Ishikawa (cell line): ENCODE results near the gene OR52M1.

Experiments
- CEBPB ChIP-seq: IDR thresholded peaks from 2 replicates; pipeline ENCODE4 v1.6.1; 2012
- CREB1 ChIP-seq: IDR thresholded peaks from 2 replicates; pipeline ENCODE4 v1.6.1; 2012; ENCODE audit warnings: low read depth
- EGR1 ChIP-seq: IDR thresholded peaks from 2 replicates; pipeline ENCODE4 v1.6.1; 2012
- EP300 ChIP-seq: IDR thresholded peaks from 2 replicates; pipeline ENCODE4 v1.6.1; 2012; ENCODE audit warnings: borderline replicate concordance
- FOXM1 ChIP-seq: IDR thresholded peaks from 2 replicates; pipeline ENCODE4 v1.6.1; 2012; ENCODE audit warnings: low read depth, borderline replicate concordance
- MAX ChIP-seq: IDR thresholded peaks from 2 replicates; pipeline ENCODE4 v1.6.1; 2012
- NFIC ChIP-seq: IDR thresholded peaks from 2 replicates; pipeline ENCODE4 v1.6.1; 2012
- RAD21 ChIP-seq: IDR thresholded peaks from 2 replicates; pipeline ENCODE4 v1.6.1; 2012; ENCODE audit warnings: low read depth
- TAF1 ChIP-seq: IDR thresholded peaks from 2 replicates; pipeline ENCODE4 v1.6.1; 2012; ENCODE audit warnings: low read depth, mild to moderate bottlenecking
- TCF12 ChIP-seq: IDR thresholded peaks from 2 replicates; pipeline ENCODE4 v1.6.1; 2012; ENCODE audit warnings: low read depth
- TEAD4 ChIP-seq: IDR thresholded peaks from 2 replicates; pipeline ENCODE4 v1.6.1; 2012
- USF1 ChIP-seq: IDR thresholded peaks from 2 replicates; pipeline ENCODE4 v1.6.1; 2012
- YY1 ChIP-seq: IDR thresholded peaks from 2 replicates; pipeline ENCODE4 v1.6.1; 2012; ENCODE audit warnings: low read depth
- ZBTB7A ChIP-seq: IDR thresholded peaks from 2 replicates; pipeline ENCODE4 v1.6.1; 2012; ENCODE audit warnings: low read depth
- TF ChIP-seq, protein P1 (sequence below): IDR thresholded peaks from 2 replicates; pipeline ENCODE4 v1.6.1; 2012; ENCODE audit warnings: low read depth, mild to moderate bottlenecking

OR52M1 gene, protein sequence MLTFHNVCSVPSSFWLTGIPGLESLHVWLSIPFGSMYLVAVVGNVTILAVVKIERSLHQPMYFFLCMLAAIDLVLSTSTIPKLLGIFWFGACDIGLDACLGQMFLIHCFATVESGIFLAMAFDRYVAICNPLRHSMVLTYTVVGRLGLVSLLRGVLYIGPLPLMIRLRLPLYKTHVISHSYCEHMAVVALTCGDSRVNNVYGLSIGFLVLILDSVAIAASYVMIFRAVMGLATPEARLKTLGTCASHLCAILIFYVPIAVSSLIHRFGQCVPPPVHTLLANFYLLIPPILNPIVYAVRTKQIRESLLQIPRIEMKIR

DNA sequence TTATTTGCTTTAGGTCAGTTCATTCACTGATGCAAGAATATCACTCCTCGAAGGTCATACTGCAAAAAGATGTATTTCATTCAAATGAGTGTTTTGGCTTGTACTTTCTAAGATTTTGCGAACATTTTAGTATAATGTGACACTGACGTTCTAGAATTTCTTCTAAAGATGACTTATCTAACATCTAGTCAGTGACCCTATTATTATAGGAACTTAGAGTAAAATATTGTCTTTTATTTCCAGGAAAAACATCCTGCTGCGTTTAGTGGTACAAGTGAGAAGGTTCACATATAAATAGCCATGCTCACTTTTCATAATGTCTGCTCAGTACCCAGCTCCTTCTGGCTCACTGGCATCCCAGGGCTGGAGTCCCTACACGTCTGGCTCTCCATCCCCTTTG lies at the start of gene OR52M1:
Gene OR52M1, plus strand, starts transcription at position 301 of the 400 bp plus-strand sequence. Its CDS starts 0 bp downstream, at position 301.
- TF ChIP-seq EGR1 (no peak), MAX (no peak), NFIC (no peak), USF1 (no peak), RAD21 (no peak), EP300 (no peak), CREB1 (no peak), YY1 (no peak), CEBPB (no peak), TCF12 (no peak), ZBTB7A (no peak), TAF1 (no peak), FOXM1 (no peak), TEAD4 (no peak)
- TF ChIP-seq, protein P1, sequence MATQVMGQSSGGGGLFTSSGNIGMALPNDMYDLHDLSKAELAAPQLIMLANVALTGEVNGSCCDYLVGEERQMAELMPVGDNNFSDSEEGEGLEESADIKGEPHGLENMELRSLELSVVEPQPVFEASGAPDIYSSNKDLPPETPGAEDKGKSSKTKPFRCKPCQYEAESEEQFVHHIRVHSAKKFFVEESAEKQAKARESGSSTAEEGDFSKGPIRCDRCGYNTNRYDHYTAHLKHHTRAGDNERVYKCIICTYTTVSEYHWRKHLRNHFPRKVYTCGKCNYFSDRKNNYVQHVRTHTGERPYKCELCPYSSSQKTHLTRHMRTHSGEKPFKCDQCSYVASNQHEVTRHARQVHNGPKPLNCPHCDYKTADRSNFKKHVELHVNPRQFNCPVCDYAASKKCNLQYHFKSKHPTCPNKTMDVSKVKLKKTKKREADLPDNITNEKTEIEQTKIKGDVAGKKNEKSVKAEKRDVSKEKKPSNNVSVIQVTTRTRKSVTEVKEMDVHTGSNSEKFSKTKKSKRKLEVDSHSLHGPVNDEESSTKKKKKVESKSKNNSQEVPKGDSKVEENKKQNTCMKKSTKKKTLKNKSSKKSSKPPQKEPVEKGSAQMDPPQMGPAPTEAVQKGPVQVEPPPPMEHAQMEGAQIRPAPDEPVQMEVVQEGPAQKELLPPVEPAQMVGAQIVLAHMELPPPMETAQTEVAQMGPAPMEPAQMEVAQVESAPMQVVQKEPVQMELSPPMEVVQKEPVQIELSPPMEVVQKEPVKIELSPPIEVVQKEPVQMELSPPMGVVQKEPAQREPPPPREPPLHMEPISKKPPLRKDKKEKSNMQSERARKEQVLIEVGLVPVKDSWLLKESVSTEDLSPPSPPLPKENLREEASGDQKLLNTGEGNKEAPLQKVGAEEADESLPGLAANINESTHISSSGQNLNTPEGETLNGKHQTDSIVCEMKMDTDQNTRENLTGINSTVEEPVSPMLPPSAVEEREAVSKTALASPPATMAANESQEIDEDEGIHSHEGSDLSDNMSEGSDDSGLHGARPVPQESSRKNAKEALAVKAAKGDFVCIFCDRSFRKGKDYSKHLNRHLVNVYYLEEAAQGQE: no peak

DNA sequence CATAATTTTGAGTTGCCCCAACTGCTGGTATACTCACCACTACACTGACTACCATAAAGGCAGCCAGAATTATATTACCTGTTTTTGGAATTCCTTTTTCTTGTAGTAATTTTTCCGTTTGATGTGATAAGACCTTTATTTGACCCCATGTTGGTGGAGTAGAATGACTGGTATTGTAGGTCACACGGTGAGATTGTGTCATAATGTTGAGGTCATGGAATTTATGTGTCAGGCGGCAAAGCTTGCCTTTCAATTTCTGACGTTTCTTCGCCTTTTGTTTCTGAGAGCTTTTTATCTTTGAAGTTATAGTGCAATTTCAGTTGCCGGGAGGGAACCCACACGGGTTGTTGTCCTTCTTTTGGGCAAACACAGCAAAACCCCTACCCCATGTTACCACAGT lies 49.5 kb upstream of the OR52M1 start:
- TF ChIP-seq, protein P1: no peak
- TF ChIP-seq EP300 (no peak), TCF12 (no peak), FOXM1 (no peak), NFIC (no peak), EGR1 (no peak), TAF1 (no peak), CREB1 (no peak), TEAD4 (no peak), USF1 (no peak), ZBTB7A (no peak), YY1 (no peak), MAX (no peak), CEBPB (no peak), RAD21 (no peak)

DNA sequence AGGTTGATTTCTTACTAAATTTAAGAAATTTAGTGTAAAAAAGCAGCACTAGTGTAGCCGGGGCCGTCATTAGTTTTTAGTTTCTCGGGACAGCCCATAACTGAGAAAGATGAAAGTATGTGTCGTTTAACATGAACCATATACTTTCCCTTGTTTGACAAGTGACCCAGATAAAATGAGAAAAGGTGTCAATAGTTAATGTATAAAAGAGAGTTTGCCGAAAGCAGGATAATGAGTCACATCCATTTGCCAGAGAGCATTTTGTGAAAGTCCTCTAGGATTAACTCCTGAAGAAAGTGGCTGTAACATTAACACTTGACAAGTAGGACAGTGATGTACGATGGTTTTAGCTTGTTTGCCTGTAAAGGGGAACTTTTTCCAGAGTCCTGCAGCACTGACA lies 49.0 kb upstream of the OR52M1 start:
- no peak for TF ChIP-seq NFIC
- no peak for TF ChIP-seq TCF12
- no peak for TF ChIP-seq CREB1
- no peak for TF ChIP-seq MAX
- no peak for TF ChIP-seq TEAD4
- TF ChIP-seq, protein P1: no peak
- no peak for TF ChIP-seq EGR1
- no peak for TF ChIP-seq YY1
- TF ChIP-seq ZBTB7A: no peak
- TF ChIP-seq FOXM1: no peak
- no peak for TF ChIP-seq CEBPB
- TF ChIP-seq EP300: no peak
- no peak for TF ChIP-seq USF1
- no peak for TF ChIP-seq RAD21
- TF ChIP-seq TAF1: no peak
